Upper lobe of right lung (tissue), 1 donor: Measurements from ENCODE around the gene HNRNPC. TPM values are rescaled to one million over a fixed set of nuclear protein-coding genes. Genes with fewer than 3 reads are reported as not detected.

Experiments used
- ATAC-seq: fragments of 200-7000 bp; cut with Tn5 transposase; one replicate; pipeline ENCODE4 v1.9.1; 2020; ENCODE audit warnings: mild to moderate bottlenecking, moderate library complexity
- DNase-seq: peaks from one replicate; pipeline ENCODE4 v3.0.0-alpha.2; 2020
- H3K27ac ChIP-seq: fragments of 200-600 bp; one replicate; pipeline ENCODE4 v1.8.0; 2022
- H3K27me3 ChIP-seq: fragments of 200-600 bp; one replicate; pipeline ENCODE4 v1.8.0; 2022; ENCODE audit warnings: mild to moderate bottlenecking
- H3K36me3 ChIP-seq: fragments of 200-600 bp; one replicate; pipeline ENCODE4 v1.8.0; 2022
- H3K4me1 ChIP-seq: fragments of 200-600 bp; one replicate; pipeline ENCODE4 v1.8.0; 2022
- H3K4me3 ChIP-seq: fragments of 200-600 bp; one replicate; pipeline ENCODE4 v1.8.0; 2022; ENCODE audit warnings: mild to moderate bottlenecking
- H3K9me3 ChIP-seq: fragments of 200-600 bp; one replicate; pipeline ENCODE4 v1.8.0; 2022
- intact Hi-C: fragments of 100-400 bp; cut with DNase I; formaldehyde crosslinking; loops from one replicate; pipeline ENCODE4 v1.11.0; 2022
- total RNA-seq: library from RNA; stranded (reverse); fragmentation: NEBNext Ultra II Directional; extraction: Animal tissue kit (Norgen Biotek cat#: 25700); gene quantifications from one replicate; pipeline ENCODE4 v1.2.1, GENCODE V29; 2021
- TF ChIP-seq, protein P1 (sequence below): fragments of 200-600 bp; IDR thresholded peaks from one replicate; pipeline ENCODE4 v1.8.0; 2022; ENCODE audit warnings: antibody characterized with exemption
- donor health status: DM: no; HTN: yes; CAD: no; lungs with severe emphysema.

HNRNPC gene
- total RNA-seq, 1 donor from 2014 or later: 368 TPM

- TF ChIP-seq, protein P1, sequence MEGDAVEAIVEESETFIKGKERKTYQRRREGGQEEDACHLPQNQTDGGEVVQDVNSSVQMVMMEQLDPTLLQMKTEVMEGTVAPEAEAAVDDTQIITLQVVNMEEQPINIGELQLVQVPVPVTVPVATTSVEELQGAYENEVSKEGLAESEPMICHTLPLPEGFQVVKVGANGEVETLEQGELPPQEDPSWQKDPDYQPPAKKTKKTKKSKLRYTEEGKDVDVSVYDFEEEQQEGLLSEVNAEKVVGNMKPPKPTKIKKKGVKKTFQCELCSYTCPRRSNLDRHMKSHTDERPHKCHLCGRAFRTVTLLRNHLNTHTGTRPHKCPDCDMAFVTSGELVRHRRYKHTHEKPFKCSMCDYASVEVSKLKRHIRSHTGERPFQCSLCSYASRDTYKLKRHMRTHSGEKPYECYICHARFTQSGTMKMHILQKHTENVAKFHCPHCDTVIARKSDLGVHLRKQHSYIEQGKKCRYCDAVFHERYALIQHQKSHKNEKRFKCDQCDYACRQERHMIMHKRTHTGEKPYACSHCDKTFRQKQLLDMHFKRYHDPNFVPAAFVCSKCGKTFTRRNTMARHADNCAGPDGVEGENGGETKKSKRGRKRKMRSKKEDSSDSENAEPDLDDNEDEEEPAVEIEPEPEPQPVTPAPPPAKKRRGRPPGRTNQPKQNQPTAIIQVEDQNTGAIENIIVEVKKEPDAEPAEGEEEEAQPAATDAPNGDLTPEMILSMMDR: no peak
- Histone ChIP-seq H3K27ac (no peak overlapping the region), H3K36me3 (peaks cover 88% of the 10 kb centered on the region), H3K9me3 (no peaks in the 10 kb centered on the region), H3K4me3 (no peak overlapping the region), H3K27me3 (no peaks in the 10 kb centered on the region), H3K4me1 (peaks cover 16% of the 10 kb centered on the region)
- ATAC-seq (no peak), DNase-seq (no peak)
- intact Hi-C loops: no loop called here
These were observed 59.2 kb downstream of the HNRNPC start for GRCh38 chr14:21210023-21210422.

- peaks cover 84% of the 10 kb centered on the region for H3K36me3 ChIP-seq
These were observed 60.1 kb downstream of the HNRNPC start for GRCh38 chr14:21209185-21209584.

DNA sequence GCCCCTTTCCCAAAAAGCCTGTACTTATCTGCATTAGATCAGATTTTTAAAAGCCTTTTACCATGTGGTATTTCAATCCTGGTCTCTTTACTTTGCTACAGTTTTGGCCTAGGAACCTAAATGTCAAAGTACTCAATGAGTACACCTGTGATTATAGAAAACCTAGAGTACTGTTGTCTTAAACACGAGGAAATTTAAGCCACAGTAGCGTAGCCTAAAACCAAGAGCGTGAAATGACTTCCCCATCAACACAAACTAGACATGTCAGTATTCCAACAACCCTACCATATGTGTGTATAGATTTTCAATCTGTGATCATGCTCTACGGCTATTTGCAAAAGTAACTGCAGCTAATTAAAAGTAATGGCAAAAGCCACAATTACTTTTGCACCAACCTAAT lies 60.7 kb downstream of the HNRNPC start:
- ATAC-seq: no peak
- Histone ChIP-seq H3K4me1 (peaks cover 4% of the 10 kb centered on the region), H3K4me3 (no peak overlapping the region), H3K9me3 (no peaks in the 10 kb centered on the region), H3K27ac (no peak overlapping the region), H3K27me3 (no peaks in the 10 kb centered on the region), H3K36me3 (peaks cover 78% of the 10 kb centered on the region)
- TF ChIP-seq, protein P1: no peak
- intact Hi-C loops: no loop called here
- DNase-seq: no peak

More at GRCh38 chr14:21209185-21209584, 60.1 kb downstream of the HNRNPC start:
- DNase-seq: no peak
- TF ChIP-seq, protein P1: no peak
- Histone ChIP-seq H3K27me3 (no peaks in the 10 kb centered on the region), H3K27ac (no peak overlapping the region), H3K4me1 (peaks cover 8% of the 10 kb centered on the region), H3K9me3 (no peaks in the 10 kb centered on the region), H3K4me3 (no peak overlapping the region)
- intact Hi-C loops: no loop called here
- no peak for ATAC-seq

- Histone ChIP-seq H3K36me3 (peaks cover 62% of the 10 kb centered on the region), H3K4me1 (peaks cover 4% of the 10 kb centered on the region), H3K9me3 (no peaks in the 10 kb centered on the region), H3K4me3 (no peak overlapping the region), H3K27me3 (no peaks in the 10 kb centered on the region), H3K27ac (no peak overlapping the region)
- TF ChIP-seq, protein P1: no peak
- ATAC-seq: no peak
- DNase-seq: no peak
- intact Hi-C loops: no loop called here
These were observed 62.2 kb downstream of the HNRNPC start for GRCh38 chr14:21206753-21207684.

DNA sequence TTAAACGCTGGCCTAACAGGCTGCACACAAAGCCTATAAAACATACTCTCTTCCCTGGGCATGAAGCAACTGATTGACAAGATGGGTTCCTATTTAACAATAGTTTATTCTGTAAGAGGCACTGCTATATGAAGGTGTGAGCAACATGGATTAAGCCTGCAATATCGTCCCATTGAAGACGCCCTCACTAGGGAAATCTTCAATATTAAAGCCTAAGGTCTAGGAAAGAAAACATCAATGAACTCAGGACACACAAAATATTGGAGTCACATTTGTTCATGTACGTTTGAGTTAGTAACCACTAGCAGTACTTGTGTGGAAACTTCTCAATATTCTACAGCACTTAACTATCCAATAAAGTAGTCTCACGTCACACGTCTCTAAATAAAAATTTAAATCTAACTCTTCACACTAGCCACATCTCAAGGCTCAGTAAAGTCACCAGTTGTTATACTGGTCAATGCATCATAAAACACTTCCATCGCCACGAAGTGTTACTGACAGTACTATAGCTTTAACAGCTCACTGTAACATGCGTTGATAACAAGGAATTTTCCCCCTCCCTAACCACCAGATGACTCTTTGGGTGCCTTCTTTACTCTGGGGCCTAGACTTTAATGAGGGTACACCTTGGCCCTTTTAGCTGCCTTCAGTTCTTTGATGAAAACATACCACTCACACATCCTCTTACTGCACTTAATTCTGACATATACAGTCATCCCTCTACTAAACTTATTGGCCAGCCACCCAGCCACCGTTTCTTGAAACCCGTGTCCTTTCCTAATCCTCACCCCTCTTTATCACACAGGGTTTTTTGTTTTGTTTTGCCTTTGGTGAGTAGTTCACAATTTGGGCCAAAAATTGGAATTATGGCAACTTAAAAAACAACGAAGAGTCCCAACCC lies 63.3 kb downstream of the HNRNPC start:
- Histone ChIP-seq H3K27me3 (no peaks in the 10 kb centered on the region), H3K9me3 (no peaks in the 10 kb centered on the region), H3K27ac (no peak overlapping the region), H3K36me3 (peaks cover 51% of the 10 kb centered on the region), H3K4me1 (peaks cover 4% of the 10 kb centered on the region), H3K4me3 (no peak overlapping the region)
- intact Hi-C loops: no loop called here
- ATAC-seq (no peak), DNase-seq (no peak)
- TF ChIP-seq, protein P1: no peak
